ENCODE measurements around the gene ARHGAP40.

- TF ChIP-seq HES4 (CRISPR knock-in tag; IDR thresholded peaks at IDR 0.05; ENCODE audit: borderline replicate concordance) (no peak), KAT8 (CRISPR knock-in tag; IDR thresholded peaks at IDR 0.05) (no peak), ESRRA (CRISPR knock-in tag; IDR thresholded peaks at IDR 0.05; ENCODE audit: low read depth) (no peak), ARID3A (IDR thresholded peaks at IDR 0.05; ENCODE audit: low read depth, low read length) (no peak), MAFF (IDR thresholded peaks at IDR 0.05; ENCODE audit: low read depth, low read length) (no peak), SP1 (IDR thresholded peaks at IDR 0.05) (no peak), SP1 (CRISPR knock-in tag; IDR thresholded peaks at IDR 0.05) (no peak), BRCA1 (CRISPR knock-in tag; IDR thresholded peaks at IDR 0.05) (no peak), NR1H2 (CRISPR knock-in tag; IDR thresholded peaks at IDR 0.05; ENCODE audit: borderline replicate concordance, low read depth) (no peak), REPIN1 (CRISPR knock-in tag; IDR thresholded peaks at IDR 0.05; ENCODE audit: borderline replicate concordance, low read depth) (no peak), HNF4G (IDR thresholded peaks at IDR 0.05; ENCODE audit: borderline replicate concordance, low read depth, low read length) (no peak), HNF4G (CRISPR knock-in tag; IDR thresholded peaks at IDR 0.05; ENCODE audit: borderline replicate concordance, low read depth) (no peak), ZNF766 (CRISPR knock-in tag; IDR thresholded peaks at IDR 0.05; ENCODE audit: borderline replicate concordance) (no peak), CTCF (CRISPR knock-in tag; IDR thresholded peaks at IDR 0.05) (no peak), GLMP (CRISPR knock-in tag; IDR thresholded peaks at IDR 0.05; ENCODE audit: borderline replicate concordance) (no peak)
Observed at GRCh38 chr20:38563802-38564431, 37.7 kb upstream of the ARHGAP40 start.
